DND-41 (cell line): ENCODE data around the gene RAI2.

Experiments used
- ATAC-seq: fragments of 200-7000 bp; cut with Tn5 transposase; 3 replicates; pipeline ENCODE4 v1.9.1; 2021; ENCODE audit warnings: low read depth; ENCODE audit not compliant: insufficient read depth
- DNase-seq: peaks from one replicate; pipeline ENCODE4 v3.0.0-alpha.2; 2020
- H2AFZ ChIP-seq: 2 replicates; pipeline ENCODE4 v1.6.0; 2012; ENCODE audit warnings: low read depth, low read length
- H3K27ac ChIP-seq: 2 replicates; pipeline ENCODE4 v1.5.1; 2012; ENCODE audit warnings: low read length, inconsistent platforms
- H3K27me3 ChIP-seq: fragments of 200-600 bp; sonication (generic); 2 replicates; pipeline ENCODE4 v1.6.0; 2012; ENCODE audit warnings: low read length, mild to moderate bottlenecking, inconsistent platforms; ENCODE audit not compliant: insufficient read depth, poor library complexity
- H3K36me3 ChIP-seq: 2 replicates; pipeline ENCODE4 v1.5.1; 2012; ENCODE audit warnings: low read length, inconsistent platforms; ENCODE audit not compliant: insufficient read depth
- H3K4me1 ChIP-seq: 2 replicates; pipeline ENCODE4 v1.5.1; 2012; ENCODE audit warnings: mild to moderate bottlenecking, low read length; ENCODE audit not compliant: insufficient read depth
- H3K4me2 ChIP-seq: 2 replicates; pipeline ENCODE4 v1.6.0; 2012; ENCODE audit warnings: mild to moderate bottlenecking, moderate library complexity, low read length, inconsistent platforms; ENCODE audit not compliant: insufficient read depth
- H3K4me3 ChIP-seq, 2 experiments: fragments of 200-600 bp in 1 of 2; shearing (Covaris generic) in 1 of 2; 2 replicates each; pipeline ENCODE4 v1.5.1; 2012 to 2016; ENCODE audit warnings: inconsistent platforms in 2 of 2, low read length in 2 of 2, mild to moderate bottlenecking in 2 of 2, low read depth in 1 of 2, moderate library complexity in 1 of 2
- H3K79me2 ChIP-seq: 2 replicates; pipeline ENCODE4 v1.6.0; 2012; ENCODE audit warnings: low read length, inconsistent platforms; ENCODE audit not compliant: insufficient read depth
- H3K9ac ChIP-seq: 2 replicates; pipeline ENCODE4 v1.6.0; 2012; ENCODE audit warnings: low read depth, mild to moderate bottlenecking, inconsistent platforms, low read length, moderate library complexity
- H3K9me3 ChIP-seq: 2 replicates; pipeline ENCODE4 v1.5.1; 2012; ENCODE audit warnings: low read length, moderate library complexity, mild to moderate bottlenecking, inconsistent platforms; ENCODE audit not compliant: insufficient read depth, severe bottlenecking
- H4K20me1 ChIP-seq: 2 replicates; pipeline ENCODE4 v1.6.0; 2012; ENCODE audit warnings: low read length; ENCODE audit not compliant: insufficient read depth
- EZH2 ChIP-seq: IDR thresholded peaks from 3 replicates; pipeline ENCODE4 v1.6.1; 2012; ENCODE audit warnings: borderline replicate concordance, low read depth, mild to moderate bottlenecking, moderate library complexity, low read length, inconsistent platforms; ENCODE audit not compliant: severe bottlenecking
- TF ChIP-seq, protein P1 (sequence below): IDR thresholded peaks from 2 replicates; pipeline ENCODE4 v1.5.1; 2012; ENCODE audit warnings: borderline replicate concordance, low read length, moderate library complexity, mild to moderate bottlenecking; ENCODE audit not compliant: poor library complexity, severe bottlenecking; ENCODE audit errors: extremely low read depth

The RAI2 gene

DNA sequence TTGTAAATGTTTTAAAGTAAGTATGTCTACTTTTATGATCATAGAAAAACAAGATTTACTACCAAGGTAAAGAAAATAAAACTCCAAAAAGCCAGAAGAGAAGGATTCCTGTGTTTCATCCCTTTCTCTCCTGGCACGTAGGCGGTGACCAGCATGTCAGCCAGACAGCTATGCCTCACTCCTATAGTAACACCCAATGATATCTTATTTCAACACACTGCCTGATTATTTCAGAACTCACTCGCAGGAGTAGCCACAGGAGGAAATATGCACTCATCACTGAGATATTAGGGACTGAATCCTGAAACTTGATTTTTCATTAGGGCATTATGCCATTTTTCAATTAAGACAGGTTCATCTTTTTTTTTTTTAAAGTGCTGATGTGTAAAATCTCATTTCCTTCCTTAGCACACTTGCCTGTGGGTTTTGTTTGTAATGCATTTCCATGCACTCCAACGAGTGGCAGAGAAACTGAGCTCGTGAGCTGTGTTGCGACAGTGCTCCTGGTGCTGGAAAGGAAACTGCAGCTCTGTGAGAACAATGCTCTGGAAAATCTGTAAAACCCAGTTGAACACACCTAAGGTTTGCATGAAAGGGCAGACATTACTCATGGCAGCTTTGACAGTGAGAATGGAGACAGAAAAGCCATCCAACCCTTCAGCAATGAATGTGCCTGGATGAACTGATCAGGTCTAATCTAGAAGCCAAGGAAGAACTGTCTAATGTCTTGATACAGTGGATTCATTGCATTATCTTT is 18.2 kb downstream of the RAI2 start:
- Histone ChIP-seq H3K4me3 (no peak overlapping the region), H3K36me3 (no peaks in the 10 kb centered on the region), H2AFZ (no peak overlapping the region), H3K4me1 (no peaks in the 10 kb centered on the region), H3K79me2 (no peaks in the 10 kb centered on the region), H3K27ac (no peak overlapping the region), H3K4me2 (no peak overlapping the region), H3K9ac (no peak overlapping the region), H3K27me3 (no peaks in the 10 kb centered on the region), H3K9me3 (no peaks in the 10 kb centered on the region), H4K20me1 (no peaks in the 10 kb centered on the region)
- DNase-seq (no peak), ATAC-seq (no peak)
- no peak for TF ChIP-seq EZH2
- TF ChIP-seq, protein P1, sequence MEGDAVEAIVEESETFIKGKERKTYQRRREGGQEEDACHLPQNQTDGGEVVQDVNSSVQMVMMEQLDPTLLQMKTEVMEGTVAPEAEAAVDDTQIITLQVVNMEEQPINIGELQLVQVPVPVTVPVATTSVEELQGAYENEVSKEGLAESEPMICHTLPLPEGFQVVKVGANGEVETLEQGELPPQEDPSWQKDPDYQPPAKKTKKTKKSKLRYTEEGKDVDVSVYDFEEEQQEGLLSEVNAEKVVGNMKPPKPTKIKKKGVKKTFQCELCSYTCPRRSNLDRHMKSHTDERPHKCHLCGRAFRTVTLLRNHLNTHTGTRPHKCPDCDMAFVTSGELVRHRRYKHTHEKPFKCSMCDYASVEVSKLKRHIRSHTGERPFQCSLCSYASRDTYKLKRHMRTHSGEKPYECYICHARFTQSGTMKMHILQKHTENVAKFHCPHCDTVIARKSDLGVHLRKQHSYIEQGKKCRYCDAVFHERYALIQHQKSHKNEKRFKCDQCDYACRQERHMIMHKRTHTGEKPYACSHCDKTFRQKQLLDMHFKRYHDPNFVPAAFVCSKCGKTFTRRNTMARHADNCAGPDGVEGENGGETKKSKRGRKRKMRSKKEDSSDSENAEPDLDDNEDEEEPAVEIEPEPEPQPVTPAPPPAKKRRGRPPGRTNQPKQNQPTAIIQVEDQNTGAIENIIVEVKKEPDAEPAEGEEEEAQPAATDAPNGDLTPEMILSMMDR, result no peak

DNA sequence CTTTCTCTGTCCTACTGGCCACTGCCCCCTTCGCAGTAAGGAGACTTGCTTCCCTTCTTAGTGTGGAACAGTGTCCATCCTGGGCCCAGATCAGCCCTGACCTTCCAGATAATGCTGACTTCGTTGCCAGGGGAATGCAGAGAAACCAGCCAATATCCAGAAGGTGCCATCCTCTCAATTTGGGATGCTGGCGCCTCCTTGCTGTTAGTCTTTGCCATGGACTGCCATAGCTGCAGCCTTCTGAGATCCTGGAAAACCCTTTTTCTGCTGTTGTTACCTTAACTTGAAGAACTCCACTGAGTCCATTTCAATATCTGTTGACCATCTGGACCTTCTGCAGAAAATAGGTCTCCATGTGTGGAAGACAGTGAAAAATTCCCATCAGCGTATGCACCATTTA is 21.8 kb downstream of the RAI2 start:
- H3K27me3 ChIP-seq, result no peaks in the 10 kb centered on the region
- H3K27ac ChIP-seq, result no peak overlapping the region
- no peak for DNase-seq
- H2AFZ ChIP-seq, result no peak overlapping the region
- H3K9ac ChIP-seq, result no peak overlapping the region
- H4K20me1 ChIP-seq, result no peaks in the 10 kb centered on the region
- ATAC-seq, result no peak
- no peaks in the 10 kb centered on the region for H3K9me3 ChIP-seq
- H3K79me2 ChIP-seq, result no peaks in the 10 kb centered on the region
- no peak overlapping the region for H3K4me3 ChIP-seq
- no peaks in the 10 kb centered on the region for H3K4me1 ChIP-seq
- TF ChIP-seq EZH2, result no peak
- TF ChIP-seq, protein P1, result no peak
- no peak overlapping the region for H3K4me2 ChIP-seq
- H3K36me3 ChIP-seq, result no peaks in the 10 kb centered on the region

DNA sequence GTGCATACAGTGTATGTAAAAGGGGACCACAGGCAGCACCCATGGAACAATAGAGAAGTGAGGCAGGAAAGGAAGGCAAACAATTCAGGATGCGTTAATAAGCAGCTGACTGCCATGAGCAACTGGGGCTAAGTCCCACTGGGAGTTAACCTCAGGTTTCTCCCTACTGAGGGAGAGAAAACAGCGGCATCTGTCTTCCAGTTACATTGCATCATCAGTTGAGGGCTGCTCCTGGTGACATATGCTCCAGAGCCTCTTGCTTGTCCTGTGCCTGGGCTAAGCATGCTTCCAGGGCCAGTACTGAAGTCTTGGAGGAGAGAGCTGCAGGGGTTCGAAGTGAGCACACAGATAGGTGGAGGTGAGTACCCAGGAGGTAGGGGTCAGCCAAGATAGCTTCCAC is 24.3 kb downstream of the RAI2 start:
- H3K4me3 ChIP-seq, result no peak overlapping the region
- H3K9me3 ChIP-seq, result no peaks in the 10 kb centered on the region
- DNase-seq, result no peak
- no peak overlapping the region for H3K27ac ChIP-seq
- no peak for TF ChIP-seq EZH2
- TF ChIP-seq, protein P1, result no peak
- no peaks in the 10 kb centered on the region for H3K36me3 ChIP-seq
- H3K27me3 ChIP-seq, result no peaks in the 10 kb centered on the region
- no peak overlapping the region for H2AFZ ChIP-seq
- no peak overlapping the region for H3K4me2 ChIP-seq
- ATAC-seq, result no peak
- no peaks in the 10 kb centered on the region for H3K79me2 ChIP-seq
- no peaks in the 10 kb centered on the region for H3K4me1 ChIP-seq
- no peaks in the 10 kb centered on the region for H4K20me1 ChIP-seq
- no peak overlapping the region for H3K9ac ChIP-seq
